Measurements from ENCODE around the gene HOXC4.
"Not testable (repeated sequence)": the region's sequence is repeated elsewhere in the genome, so short reads cannot be mapped to it uniquely, and the experiment has no call there.

Gene HOXC4

DNA sequence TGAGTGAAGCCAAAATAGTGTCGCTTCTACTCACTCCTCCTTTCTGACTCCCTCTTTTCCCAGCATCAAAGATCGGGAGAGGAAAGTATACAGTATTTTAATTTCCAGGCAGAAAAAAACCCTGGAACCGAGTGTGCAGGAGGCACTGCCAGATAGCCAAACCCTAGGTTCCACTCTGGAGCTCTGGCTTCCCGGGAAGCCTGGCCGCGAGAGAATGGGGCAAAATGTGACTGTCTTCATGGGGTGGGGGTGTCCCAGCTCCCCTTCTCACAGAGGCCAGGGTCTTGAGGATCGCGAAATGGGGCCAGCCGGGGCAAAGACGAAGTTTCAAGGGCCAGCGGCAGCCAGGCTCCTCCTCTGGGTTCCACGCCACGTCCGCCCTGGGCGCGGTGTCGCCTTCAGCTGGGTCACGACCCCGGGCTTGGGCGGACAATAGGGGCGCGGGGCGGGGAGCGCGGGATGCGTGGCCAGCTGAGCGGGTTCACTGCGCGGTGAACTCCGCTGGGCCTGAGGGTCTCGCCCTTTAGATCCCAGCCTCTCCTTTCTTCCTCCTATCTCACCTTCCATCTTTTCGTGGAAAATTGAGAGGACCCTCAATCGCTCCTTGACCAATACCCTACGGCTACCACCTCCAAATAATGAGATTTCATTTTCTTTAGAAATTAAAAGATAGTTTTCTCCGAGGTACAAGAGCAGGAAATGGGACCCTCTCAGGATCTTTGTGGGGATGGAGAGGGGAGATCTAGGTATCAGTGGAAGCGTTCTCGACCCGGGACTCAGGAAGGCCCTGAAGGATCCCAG, 6.7 kb downstream of the HOXC4 start:
- no peak for DNase-seq

DNA sequence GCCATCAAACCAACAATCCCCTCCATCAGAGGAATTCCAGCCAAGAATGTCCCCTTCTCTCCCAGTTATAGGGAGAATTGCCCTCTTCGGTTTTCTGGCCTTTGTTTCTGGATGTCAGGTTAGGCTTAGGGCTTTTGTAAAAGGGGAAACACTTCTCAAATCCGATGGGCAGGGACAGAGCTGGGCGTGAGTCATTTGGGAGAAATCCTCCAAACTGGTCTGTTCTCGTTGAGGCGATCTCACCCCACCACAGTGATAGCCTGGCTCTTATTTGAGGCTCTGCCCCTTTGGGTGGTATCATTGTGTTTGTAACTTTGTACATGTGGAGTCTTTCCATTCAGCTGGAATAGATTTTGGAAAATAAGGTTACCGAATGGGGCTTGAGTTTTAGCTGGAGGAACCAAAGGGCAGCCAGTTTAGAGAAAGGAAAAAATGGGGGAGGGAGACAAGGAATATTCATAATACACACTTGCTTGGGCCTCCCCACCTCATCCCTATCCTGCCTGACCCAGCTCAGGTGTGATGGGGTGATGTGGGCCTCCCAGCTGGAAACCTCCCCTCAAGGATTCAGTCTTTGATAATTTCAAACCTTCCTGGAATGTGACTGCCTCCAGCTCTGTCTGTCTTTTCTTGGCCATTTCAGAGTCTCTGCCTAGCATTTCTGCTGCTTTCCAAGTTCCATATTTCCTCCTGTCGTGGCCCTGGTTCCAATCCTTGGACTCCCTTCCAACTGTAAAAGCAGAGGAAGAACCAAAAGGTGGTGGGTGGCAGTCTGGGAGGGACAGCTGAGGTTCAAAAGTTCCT, 7.5 kb downstream of the HOXC4 start:
- DNase-seq: no peak

DNA sequence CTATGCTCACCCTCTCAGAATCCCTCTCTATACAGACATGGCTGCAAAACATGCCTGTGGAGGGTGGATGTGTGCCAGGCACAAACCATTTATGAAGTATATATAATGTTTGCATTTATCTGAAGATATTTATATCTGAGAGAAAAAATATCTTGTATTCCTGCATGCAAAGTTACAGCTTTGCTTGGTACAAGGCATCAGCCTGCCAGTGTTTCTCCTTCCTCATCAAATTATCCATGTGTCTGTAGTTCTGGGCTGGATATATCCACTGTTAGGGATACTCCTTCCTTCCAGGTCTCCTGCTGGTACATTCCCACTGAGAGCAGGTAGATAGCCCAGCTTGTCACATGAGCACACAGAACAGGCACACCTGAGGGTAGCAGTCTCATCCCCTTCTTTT, 12.0 kb downstream of the HOXC4 start:
- no peak for DNase-seq

DNA sequence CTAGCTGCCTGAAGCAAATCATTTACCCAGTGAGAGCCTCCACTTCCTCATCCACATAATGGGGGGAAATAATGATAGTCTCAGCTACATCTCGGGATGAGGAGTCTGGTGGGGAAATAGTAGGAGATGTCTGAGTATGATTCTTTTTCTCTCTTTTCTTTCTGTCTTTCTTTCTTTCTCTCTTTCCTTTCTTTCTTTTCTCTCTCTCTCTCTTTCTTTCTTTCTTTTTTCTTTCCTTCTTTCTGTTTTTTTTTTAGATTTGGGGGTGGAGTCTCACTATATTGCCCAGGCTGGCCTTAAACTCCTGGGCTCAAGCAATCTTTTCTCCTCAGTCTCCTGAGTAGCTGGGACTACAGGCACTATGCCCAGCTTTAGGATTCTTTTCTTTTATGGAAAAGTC, 12.8 kb downstream of the HOXC4 start:
- DNase-seq: no peak

DNA sequence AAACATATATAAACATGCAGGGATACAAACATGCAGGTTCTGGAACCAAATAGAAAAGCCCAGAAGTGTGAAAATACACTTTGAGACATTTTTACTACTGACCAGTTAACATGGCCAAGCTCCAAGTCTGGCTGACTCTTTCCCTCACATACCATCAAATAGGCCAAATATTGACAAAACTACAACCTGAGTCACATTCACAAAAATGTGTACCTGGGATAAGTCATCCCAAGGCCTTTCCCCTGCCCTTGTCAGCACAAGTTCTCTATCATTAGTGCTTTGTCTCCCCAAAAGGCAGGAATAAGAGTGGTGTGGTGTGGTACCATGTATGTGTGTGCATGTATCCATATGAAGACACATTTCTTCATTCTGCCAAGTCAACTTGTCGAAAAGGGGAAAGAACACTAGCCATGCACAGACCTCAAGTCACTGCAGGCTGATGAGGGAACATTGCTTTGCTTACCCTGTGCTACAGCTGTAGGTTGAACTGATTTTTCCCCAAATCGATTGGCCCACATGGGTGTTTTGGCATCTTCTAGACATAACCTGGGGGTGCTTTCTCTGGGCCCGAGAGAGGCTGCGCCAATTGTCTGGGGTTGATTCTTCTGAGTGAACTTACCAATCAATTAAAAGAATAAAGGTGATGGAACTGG, 14.9 kb downstream of the HOXC4 start:
- no peak for DNase-seq

DNA sequence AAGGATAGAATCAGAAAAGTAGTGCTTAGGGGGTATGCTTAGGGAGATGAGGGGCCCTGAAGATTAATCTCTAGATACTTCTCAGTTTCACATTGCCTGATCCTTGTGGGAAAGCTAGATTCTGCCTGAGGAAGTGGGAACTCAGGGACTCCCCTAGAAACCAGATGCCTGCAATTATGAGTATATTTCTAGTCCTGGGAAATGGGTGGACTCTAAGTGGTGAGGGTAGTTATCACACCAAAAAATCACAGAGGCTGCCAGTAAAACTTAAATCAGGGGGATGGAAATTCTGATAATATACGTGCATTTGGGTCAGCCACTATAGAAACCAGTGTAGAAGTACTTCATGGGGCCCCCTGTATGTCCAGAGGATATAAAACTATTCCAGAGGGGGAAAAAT, 18.3 kb downstream of the HOXC4 start:
- no peak for DNase-seq

DNA sequence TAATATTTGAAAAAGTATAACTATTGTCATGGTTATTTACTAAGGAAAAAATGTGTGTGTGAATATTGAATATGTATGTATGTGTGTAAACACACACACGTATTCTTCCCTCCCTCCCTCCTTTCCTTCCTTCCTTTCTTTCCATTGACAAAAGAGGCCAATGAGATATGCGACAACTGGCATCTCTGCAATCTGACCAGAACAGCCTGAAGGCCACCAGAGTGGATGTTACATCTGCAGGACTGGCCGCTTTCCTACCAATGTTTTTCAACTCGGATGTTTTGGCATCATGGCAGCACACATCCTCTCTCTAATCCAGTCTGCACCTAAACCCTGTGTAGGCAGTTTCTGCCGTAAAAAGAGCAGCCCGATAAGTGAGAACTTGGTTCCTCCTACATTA, 20.7 kb downstream of the HOXC4 start:
- DNase-seq: no peak

DNA sequence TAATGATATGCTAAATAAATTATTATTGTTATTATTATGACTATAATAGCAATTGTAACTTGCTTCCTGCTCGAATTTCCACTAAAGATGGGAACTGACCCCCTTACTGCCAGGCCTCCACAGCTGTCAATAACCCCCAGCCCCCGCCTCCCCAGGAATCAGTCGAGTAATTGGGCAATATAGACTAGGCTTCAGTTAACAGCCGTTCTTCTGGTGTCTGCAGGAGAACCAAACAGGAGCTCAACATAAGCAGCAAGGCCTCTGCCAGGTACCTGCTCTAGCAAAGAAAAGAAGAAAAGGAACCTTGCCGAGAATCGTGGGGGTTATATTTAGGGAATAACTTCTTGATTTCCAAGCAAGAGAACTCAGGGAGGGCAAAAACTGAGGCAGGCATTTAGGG, 21.8 kb downstream of the HOXC4 start:
- DNase-seq: no peak

DNA sequence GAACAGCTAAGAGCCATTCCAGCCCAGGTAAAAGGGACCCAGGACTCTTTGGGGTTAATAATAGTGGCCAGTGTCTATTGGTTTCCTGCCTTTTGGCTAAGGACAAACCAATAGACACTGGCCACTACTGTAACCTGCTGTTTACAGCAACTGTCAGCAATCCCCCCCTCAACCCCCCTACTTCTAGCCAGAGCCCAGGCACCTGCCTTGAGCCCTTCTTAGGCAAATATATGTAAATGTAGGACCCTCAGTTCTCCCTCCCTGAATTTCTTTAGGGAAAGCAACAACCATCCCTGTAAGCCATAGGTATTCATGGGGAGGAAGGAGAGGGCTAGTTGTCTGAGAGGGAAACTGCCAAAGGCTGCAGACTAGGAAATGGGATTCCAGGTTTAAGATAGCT, 22.3 kb downstream of the HOXC4 start:
- DNase-seq: no peak

DNA sequence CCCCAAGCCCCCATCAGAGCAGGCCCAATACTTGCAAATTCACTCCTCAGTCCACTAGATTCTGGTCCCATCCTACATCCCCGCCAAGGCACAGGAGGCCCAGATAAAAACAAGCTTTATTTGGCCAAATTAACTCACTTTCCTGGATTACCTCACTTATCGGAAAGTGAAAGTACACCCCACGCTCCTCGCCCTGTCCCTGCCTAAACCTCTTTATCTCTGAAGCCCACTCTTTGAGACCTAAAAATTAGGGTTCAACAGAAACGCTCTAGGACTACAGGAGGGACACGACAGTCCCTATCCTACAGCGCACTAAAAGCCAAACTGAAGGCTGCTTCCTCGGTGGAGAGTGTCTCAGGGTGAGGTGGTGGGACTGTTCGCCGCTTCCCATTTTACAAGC, 24.2 kb downstream of the HOXC4 start:
- DNase-seq: not testable (repeated sequence)

DNA sequence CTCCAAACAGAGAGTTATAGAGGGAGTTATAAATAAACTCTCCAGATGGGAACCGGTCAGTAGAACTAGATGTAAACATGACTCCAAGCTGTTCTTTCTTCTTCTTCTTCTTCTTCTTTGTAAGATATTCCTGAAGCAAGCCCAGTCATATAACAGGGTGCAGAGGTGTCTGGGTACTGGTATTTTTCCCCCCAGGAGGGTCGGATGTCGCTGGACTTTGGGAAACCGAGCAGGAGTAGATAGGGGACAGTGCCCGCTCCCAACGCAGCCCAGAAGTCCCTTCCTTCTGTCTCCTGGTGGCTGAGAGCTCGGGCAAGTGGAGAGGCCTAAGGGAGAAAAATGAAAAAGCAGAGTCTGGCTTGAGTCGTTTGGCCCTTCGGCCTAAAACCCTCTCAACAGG, 25.5 kb downstream of the HOXC4 start:
- not testable (repeated sequence) for DNase-seq

DNA sequence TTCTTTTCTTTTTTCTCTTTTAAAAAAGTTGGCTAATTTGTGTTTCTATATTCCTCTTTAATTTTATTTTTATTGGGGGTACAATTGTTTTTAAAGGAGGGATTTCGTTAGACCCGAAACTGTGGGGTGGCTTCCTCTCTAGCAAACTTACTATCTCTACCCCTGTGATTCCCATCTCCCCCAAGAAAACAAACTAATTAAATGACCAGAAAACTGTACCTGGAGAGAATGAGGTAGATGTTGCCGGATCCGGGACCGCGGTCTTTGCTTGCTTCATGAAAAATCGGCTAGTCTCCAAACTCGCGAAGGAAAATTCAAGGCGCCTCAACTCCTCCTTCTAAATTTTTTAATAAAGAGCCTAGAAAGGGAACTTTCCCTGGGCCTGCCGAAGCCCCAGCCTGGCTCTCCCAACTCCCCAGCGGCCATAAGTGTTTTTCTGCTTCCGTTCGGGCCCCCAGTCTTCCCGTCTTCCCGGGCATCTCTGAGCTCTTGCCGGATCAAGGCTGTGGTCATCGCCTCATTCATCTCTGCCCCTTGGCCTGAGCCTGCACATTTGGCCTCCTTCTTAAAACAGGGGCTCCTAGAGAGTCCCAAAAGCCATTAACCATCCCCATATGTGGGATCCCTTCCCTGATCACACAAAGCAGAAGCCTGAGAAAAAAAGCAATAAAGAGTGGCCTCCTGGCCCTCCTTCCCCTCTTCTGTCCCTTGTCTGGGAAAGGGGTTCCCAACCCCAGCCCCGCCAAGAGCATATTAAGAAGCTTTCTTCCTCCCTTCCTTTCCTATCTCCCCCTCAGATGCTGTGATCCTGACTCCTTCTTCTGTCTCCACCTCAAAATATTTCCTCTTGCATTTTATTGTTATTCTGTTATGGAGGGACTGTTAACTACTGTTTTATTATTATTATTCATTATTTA, 26.6 kb downstream of the HOXC4 start:
- not testable (repeated sequence) for DNase-seq

DNA sequence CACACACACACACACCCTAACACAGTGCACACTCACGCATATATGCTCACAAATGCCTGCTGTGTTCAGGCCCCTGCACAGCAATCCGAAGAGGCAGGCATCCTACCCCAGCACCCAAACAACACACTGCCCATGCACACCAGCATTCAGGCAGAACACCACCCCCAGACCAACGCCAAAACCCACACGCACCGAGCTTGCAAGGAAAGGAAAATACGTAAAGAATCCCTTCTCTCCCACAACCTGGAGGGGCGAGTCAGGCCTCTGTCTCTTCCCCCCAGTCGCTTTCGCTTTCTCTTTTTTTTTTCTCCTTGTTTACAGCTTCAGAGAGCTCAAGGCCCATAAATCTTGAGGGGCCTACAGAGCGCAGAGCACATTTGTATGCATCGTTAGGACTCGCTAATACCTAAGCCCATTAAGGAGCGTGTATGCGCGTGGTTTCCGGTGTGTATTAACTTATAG, 27.4 kb downstream of the HOXC4 start:
- DNase-seq: not testable (repeated sequence)

DNA sequence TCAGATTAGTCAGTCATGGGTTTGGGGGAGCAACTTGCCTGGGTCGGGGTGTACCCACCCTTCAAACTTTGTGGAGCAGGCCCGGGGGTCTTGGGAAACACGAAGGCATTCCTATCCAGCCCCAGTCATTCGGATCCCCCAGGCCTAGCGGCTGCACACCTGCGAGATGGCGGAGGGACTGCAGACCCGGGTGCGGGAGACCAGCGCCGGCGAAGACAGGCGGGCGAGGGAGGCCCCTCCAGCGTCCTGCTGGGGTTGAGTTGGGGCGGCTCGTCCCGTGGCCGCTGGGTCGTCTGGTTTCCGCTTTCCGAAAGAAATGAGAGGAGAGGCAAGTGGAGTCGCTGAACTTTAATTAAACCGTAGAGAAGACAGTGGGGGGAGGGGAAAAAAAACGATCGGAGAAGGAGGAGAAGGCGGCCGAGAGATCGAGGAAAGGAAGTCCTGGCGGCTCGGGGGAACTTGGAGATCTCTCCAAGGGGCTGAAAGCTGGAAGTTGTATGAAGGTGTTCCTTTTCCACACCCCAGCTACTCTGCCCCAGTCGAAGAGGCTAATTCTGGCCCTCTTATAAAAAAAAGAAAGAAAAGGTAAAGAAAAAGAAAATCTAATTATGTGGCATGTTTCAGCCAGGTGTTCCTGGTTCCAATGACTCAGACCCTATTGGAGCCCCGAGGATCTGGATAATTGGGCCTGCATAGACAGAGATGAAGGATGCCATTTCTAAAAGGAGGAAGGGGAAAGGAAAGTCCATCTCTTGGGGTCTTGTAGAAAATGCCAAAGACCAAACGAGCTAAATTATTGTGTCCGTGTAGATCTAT, 28.2 kb downstream of the HOXC4 start:
- DNase-seq: not testable (repeated sequence)

DNA sequence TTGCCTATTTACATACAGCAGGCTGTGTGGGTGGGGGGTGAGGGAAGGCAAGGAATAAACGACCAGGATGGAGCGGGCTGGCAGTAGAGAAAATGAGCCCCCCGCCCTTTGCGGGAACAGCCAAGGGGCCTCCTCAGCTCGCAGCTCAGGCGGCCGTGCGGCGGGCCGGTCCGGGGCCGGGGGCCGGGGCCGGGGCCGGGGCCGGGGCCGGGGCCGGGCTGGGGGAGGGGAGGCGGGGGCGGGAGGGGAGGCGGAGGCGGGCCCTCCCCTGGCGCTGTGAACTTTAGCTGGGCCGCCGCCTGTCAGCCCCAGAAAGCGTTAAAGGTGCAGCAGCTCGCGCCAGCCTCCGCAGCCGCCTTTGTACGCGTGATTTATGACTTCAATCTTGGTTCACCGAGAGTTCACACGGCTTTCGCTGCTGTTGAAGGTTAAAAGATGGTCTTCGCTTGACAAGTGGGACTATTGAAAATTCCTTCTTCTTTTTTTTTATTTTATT, 28.8 kb downstream of the HOXC4 start:
- DNase-seq: no peak

DNA sequence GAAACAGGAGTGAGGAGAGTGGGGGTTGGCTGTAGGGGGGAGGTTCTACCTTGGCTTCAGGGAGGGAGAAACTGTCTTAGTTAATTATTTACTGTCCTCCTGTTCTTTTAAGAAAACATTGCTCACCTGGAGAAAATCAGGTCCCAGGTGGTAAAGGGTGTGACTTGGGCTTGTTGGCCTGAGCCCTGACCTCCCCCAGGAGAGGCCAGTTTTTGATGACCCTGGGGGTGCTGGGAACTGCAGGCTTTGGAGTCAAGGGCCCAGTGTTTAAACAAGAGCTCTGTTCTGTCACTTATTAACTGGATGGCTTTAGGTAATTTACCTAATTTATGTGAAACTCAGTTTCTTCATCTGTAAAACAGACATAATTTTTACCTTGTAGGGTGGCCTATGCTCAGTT, 34.4 kb downstream of the HOXC4 start:
- DNase-seq: not testable (repeated sequence)

DNA sequence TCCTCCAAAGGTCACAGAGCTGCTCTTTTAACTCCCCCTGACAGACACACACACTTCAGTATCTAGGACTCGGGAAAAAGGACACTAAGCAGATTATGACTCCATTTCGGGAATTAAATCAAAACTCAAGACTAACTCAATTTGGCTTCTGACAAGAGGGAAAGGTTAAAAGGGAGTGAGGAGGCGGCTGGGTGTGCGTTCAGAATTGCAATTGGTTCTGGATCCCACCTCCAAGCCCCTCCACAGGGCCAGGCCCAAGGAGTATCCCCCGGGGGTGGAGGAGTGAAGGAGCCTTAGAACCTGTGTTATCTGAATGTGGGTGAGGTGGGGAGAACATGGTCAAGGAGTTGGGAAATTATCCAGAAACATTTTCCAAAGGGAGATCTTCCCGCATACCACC, 35.8 kb downstream of the HOXC4 start:
- not testable (repeated sequence) for DNase-seq

DNA sequence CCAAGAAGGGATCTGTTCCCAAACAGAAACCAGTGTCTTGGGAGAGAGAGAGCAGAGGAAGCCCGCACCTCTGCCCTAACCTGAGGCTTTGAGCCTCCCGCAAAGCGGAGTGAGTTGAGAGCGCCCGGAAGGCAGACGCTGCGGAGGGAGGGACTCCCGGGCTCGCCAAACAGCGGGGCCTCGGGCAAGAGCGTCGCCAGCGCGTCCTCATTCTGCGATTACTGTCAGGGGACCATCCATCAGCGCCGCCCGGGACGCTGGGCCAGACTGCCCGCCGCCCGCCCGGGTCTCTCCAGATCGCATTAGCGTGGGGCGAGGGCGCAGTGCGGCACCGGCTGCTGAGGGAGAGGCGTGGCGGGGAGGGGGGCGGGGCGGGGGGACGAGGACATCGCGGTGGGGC, 36.7 kb downstream of the HOXC4 start:
- DNase-seq: not testable (repeated sequence)

DNA sequence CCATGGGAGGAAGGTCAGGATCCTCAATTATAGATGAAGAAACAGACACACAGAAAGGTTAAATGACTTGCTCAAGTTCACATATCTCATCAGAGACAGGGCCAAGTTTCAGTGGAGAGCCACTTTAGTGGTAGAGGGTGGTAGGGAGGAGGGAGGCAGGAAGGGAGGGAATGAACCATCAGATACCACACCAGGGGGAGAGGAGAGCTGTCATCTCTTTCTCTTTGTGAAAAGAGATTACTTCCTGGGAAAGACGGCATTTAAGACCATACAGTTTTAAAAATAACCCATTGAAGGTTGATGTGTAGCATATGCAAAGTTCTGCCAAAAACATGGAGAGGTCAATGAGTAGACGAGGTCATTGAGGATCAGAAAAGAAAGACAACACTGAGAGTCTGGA, 39.3 kb downstream of the HOXC4 start:
- not testable (repeated sequence) for DNase-seq

DNA sequence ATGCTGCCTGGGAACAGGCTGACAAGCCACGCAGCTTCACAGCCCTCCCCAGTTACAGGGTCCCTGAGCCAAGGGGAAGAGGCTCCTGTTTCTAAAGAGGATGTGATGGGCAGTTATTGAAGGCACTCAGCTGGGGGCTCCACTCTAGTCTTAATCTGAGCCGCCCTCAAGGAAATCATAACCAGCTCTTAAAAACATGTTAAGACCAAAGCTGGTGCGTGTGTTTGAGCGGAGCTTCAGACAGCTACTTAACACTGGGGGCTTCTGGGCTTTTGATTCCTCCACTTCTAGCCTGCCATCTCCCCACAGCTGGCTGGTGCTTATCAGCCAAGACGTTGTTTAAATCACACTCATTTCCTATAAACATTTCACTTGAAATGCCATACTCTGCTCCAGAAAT, 42.3 kb downstream of the HOXC4 start:
- not testable (repeated sequence) for DNase-seq

DNA sequence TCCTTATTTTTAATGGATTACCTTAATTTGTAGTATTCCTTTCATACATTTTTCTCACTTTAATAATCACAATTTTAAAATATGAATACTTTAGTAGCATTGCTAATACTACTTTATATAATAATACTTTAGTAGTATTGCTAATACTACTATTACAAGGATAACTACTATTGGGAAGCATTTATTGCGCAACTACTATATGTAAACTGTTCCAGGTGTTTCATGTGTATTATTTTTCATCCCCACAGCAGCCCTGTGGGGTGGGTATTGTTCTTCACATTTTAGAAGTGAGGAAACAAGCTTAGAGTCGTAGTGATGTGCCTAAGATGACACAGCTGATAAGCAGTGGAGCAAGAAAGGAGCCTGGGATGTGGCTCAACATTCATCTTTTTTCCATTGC, 45.0 kb downstream of the HOXC4 start:
- DNase-seq: not testable (repeated sequence)

Measured in COR-L47 (cell line).